ENCODE measurements around the gene COX8C.
A peak's percentile ranks its signal among the peaks of the same experiment; 100 is the strongest.

The COX8C gene

DNA sequence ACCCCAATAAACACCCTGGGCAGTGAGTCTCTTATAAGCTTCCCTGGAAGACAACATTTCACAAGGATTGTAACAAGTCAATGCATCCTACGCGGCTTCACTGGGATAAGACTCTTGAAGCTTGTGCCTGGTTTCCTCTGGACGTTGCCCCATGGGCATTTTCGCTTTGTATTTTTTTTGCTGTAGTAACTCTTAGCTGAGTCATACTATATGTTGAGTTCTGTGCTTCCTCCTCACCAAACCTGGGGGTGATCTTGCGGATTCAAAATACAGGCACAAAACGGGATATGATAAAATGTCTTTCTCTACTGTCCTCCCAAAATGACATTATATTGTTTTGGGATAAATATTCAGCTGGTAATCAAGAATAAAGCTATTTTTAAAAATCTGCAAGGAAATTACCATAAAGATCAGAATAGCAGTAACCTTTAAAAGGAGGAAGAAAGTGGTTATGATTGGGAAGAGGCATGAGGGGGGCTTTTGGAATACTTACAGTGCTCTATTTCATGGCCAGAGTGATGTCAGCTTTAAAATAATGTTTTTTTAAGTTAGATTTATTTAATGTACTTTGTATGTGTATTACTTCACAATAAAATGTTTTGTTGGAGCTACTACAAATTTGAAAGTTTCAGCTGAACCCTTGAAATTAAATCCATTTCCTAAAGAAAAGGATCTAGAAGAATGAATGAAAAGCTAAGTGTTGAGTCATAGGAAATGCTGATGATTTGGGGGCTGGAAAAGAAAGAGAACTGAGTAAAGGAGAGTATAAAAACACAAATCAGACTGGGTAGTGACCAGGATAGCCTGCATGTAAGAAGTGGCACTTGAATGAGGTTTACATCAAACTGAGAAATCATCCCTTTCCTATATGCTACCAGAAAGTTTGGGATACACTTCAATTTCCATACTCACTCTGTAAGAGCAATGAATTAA, 28.8 kb upstream of the COX8C start:
- DNase-seq (ENCODE audit: low read depth, low spot score): no peak
- Histone ChIP-seq H3K27ac (peak overlapping the region; percentile 64; the same call in 1 of the 2 replicates), H3K4me3 (no peak overlapping the region), H3K36me3 (ENCODE audit: insufficient read depth, low read length) (peaks cover 18% of the 10 kb centered on the region; the same call in 1 of the 2 replicates), H3K9me3 (ENCODE audit: low read depth, low read length) (no peaks in the 10 kb centered on the region), H3K9ac (ENCODE audit: insufficient read length) (no peak overlapping the region)
- TF ChIP-seq POLR2AphosphoS5 (IDR thresholded peaks at IDR 0.05; ENCODE audit: borderline replicate concordance, low read depth, low read length) (no peak), FOXP2 (optimal IDR thresholded peaks at IDR 0.05; ENCODE audit: control extremely low read depth, extremely low read length, insufficient read depth) (no peak), EZH2 (IDR thresholded peaks at IDR 0.05) (no peak)

DNA sequence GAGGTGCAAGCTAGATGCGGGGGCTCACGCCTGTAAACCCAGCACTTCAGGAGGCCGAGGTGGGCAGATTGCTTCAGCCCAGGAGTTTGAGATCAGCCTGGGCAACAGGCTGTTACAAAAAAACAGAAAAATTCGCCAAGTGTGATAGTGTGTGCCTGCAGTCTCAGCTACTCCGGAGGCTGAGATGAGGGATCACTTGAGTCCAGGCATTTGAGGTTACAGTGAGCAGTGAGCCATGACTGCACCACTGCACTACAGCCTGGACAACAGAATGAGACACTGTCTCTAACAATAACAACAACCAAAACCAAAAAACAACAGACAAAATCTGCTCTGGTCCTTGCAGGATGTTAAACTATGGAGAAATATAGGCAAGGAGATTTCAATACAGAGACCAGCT, 28.1 kb upstream of the COX8C start:
- peak overlapping the region; percentile 64; the same call in 1 of the 2 replicates for H3K27ac ChIP-seq
- H3K4me3 ChIP-seq: no peak overlapping the region
- peaks cover 18% of the 10 kb centered on the region; the same call in 1 of the 2 replicates for H3K36me3 ChIP-seq (ENCODE audit: insufficient read depth, low read length)
- H3K9me3 ChIP-seq (ENCODE audit: low read depth, low read length): no peaks in the 10 kb centered on the region
- no peak overlapping the region for H3K9ac ChIP-seq (ENCODE audit: insufficient read length)
- DNase-seq (ENCODE audit: low read depth, low spot score): no peak
- TF ChIP-seq FOXP2 (optimal IDR thresholded peaks at IDR 0.05; ENCODE audit: control extremely low read depth, extremely low read length, insufficient read depth): no peak
- no peak for TF ChIP-seq POLR2AphosphoS5 (IDR thresholded peaks at IDR 0.05; ENCODE audit: borderline replicate concordance, low read depth, low read length)
- no peak for TF ChIP-seq EZH2 (IDR thresholded peaks at IDR 0.05)

GRCh38 chr14:93319494-93319893, 27.5 kb upstream of the COX8C start:
- no peak for DNase-seq (ENCODE audit: low read depth, low spot score)
- Histone ChIP-seq H3K4me3 (no peak overlapping the region), H3K9me3 (ENCODE audit: low read depth, low read length) (no peaks in the 10 kb centered on the region), H3K36me3 (ENCODE audit: insufficient read depth, low read length) (peaks cover 18% of the 10 kb centered on the region; the same call in 1 of the 2 replicates), H3K27ac (no peak overlapping the region), H3K9ac (ENCODE audit: insufficient read length) (no peak overlapping the region)
- TF ChIP-seq EZH2 (IDR thresholded peaks at IDR 0.05): no peak
- no peak for TF ChIP-seq FOXP2 (optimal IDR thresholded peaks at IDR 0.05; ENCODE audit: control extremely low read depth, extremely low read length, insufficient read depth)
- TF ChIP-seq POLR2AphosphoS5 (IDR thresholded peaks at IDR 0.05; ENCODE audit: borderline replicate concordance, low read depth, low read length): no peak

DNA sequence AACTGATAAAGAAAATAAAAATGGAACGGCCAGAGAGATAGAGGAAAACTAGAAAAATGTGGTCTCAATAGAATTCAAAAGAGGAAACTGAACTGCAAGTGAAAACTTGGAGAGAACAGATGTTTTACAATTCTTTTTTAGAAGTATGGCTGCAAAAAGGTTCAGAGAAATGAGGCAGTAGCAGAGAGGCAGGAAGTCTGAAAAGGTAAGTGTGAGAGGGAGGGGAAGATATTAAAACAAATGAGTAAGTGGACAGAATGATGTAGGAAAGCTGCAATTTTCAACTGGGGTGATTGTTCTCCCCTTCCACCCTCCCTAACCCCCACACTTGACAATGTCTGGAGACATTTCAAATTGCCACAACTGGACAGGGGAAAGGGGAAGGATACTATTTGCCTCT, 27.0 kb upstream of the COX8C start:
- Histone ChIP-seq H3K9ac (ENCODE audit: insufficient read length) (no peak overlapping the region), H3K27ac (peak overlapping the region; percentile 48; the same call in 1 of the 2 replicates), H3K4me3 (no peak overlapping the region), H3K9me3 (ENCODE audit: low read depth, low read length) (no peaks in the 10 kb centered on the region), H3K36me3 (ENCODE audit: insufficient read depth, low read length) (peaks cover 18% of the 10 kb centered on the region; the same call in 1 of the 2 replicates)
- TF ChIP-seq FOXP2 (optimal IDR thresholded peaks at IDR 0.05; ENCODE audit: control extremely low read depth, extremely low read length, insufficient read depth) (no peak), POLR2AphosphoS5 (IDR thresholded peaks at IDR 0.05; ENCODE audit: borderline replicate concordance, low read depth, low read length) (no peak), EZH2 (IDR thresholded peaks at IDR 0.05) (no peak)
- no peak for DNase-seq (ENCODE audit: low read depth, low spot score)

DNA sequence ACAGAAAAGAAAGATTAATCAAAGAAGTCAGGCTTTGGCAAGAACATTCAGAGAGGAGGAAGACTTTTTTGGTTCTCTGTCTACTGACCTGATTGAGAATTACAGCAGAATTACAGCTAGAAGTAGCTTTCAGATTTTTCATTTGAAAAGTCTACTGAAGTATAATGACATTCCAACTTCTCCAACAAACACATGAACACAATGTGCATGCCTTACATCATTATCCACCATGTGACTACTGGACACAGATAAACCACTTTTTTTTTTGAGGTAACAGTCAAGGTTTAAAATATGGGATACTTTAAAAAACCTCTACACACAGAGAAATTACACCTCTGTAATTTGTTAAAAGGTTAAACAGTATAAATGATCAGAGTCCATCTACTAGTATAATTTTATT, 26.5 kb upstream of the COX8C start:
- TF ChIP-seq FOXP2 (optimal IDR thresholded peaks at IDR 0.05; ENCODE audit: control extremely low read depth, extremely low read length, insufficient read depth) (no peak), EZH2 (IDR thresholded peaks at IDR 0.05) (no peak), POLR2AphosphoS5 (IDR thresholded peaks at IDR 0.05; ENCODE audit: borderline replicate concordance, low read depth, low read length) (no peak)
- Histone ChIP-seq H3K27ac (peak overlapping the region; percentile 48; the same call in 1 of the 2 replicates), H3K9ac (ENCODE audit: insufficient read length) (no peak overlapping the region), H3K9me3 (ENCODE audit: low read depth, low read length) (no peaks in the 10 kb centered on the region), H3K4me3 (no peak overlapping the region), H3K36me3 (ENCODE audit: insufficient read depth, low read length) (peaks cover 14% of the 10 kb centered on the region; the same call in 1 of the 2 replicates)
- no peak for DNase-seq (ENCODE audit: low read depth, low spot score)

- peaks cover 10% of the 10 kb centered on the region; the same call in 1 of the 2 replicates for H3K36me3 ChIP-seq (ENCODE audit: insufficient read depth, low read length)
- no peak for DNase-seq (ENCODE audit: low read depth, low spot score)
- no peak overlapping the region for H3K9ac ChIP-seq (ENCODE audit: insufficient read length)
- no peak for TF ChIP-seq EZH2 (IDR thresholded peaks at IDR 0.05)
- no peak for TF ChIP-seq FOXP2 (optimal IDR thresholded peaks at IDR 0.05; ENCODE audit: control extremely low read depth, extremely low read length, insufficient read depth)
- no peak for TF ChIP-seq POLR2AphosphoS5 (IDR thresholded peaks at IDR 0.05; ENCODE audit: borderline replicate concordance, low read depth, low read length)
- H3K4me3 ChIP-seq: no peak overlapping the region
- no peaks in the 10 kb centered on the region for H3K9me3 ChIP-seq (ENCODE audit: low read depth, low read length)
- 0 out of 2 replicates have a peak overlapping the region, but pooled peaks have one; percentile 25 for H3K27ac ChIP-seq
These were observed 23.9 kb upstream of the COX8C start for GRCh38 chr14:93322929-93323599.

GRCh38 chr14:93323600-93324174, 23.3 kb upstream of the COX8C start:
- Histone ChIP-seq H3K4me3 (no peak overlapping the region), H3K36me3 (ENCODE audit: insufficient read depth, low read length) (peaks cover 11% of the 10 kb centered on the region; the same call in 1 of the 2 replicates), H3K27ac (0 out of 2 replicates have a peak overlapping the region, but pooled peaks have one; percentile 25), H3K9me3 (ENCODE audit: low read depth, low read length) (no peaks in the 10 kb centered on the region), H3K9ac (ENCODE audit: insufficient read length) (no peak overlapping the region)
- TF ChIP-seq EZH2 (IDR thresholded peaks at IDR 0.05) (no peak), POLR2AphosphoS5 (IDR thresholded peaks at IDR 0.05; ENCODE audit: borderline replicate concordance, low read depth, low read length) (no peak), FOXP2 (optimal IDR thresholded peaks at IDR 0.05; ENCODE audit: control extremely low read depth, extremely low read length, insufficient read depth) (no peak)
- DNase-seq (ENCODE audit: low read depth, low spot score): no peak
